Cortex of kidney (tissue), 1 donor: ENCODE results near the gene TET1.
"Not testable (repeated sequence)": the region's sequence is repeated elsewhere in the genome, so short reads cannot be mapped to it uniquely, and the experiment has no call there.

Source experiments
- DNase-seq: peaks from one replicate; lab custom pipeline; 2025; lab: John Stamatoyannopoulos, UW

The TET1 gene

DNA sequence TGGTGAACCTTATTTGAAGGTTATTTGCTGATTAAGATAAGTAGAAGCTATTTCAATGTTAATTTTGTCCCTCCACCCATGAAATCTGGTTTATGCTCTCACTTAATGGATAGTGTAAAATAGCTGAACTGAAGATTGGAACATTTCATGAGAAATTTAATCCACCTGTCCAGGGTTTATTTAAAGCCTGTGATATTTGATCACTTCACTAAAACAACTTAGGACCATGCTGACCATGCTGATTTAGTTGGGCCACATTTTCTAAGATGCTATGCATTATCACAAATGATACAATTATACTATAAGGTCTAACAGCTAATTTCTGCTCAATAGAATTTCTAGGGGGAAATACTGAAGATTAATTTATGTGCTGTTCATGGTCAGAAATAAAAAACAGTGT lies 53.8 kb downstream of the TET1 start:
- not testable (repeated sequence) for DNase-seq

DNA sequence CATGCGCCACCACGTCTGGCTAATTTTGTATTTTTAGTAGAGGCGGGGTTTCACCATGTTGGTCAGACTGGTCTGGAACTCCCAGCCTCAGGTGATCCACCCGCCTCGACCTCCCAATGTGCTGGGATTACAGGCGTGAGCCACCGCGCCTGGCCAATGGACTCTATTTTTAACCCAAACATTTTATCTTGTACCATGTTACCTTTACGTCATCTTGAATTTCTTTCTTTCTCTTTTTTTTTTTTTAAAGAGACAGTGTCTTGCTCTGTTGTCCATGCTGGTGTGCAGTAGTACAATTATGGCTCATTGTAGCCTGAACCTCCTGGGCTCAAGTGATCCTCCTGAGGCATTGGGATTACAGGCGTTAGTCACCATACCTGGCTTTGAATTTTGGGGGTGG lies 57.6 kb downstream of the TET1 start:
- DNase-seq, result not testable (repeated sequence)

DNA sequence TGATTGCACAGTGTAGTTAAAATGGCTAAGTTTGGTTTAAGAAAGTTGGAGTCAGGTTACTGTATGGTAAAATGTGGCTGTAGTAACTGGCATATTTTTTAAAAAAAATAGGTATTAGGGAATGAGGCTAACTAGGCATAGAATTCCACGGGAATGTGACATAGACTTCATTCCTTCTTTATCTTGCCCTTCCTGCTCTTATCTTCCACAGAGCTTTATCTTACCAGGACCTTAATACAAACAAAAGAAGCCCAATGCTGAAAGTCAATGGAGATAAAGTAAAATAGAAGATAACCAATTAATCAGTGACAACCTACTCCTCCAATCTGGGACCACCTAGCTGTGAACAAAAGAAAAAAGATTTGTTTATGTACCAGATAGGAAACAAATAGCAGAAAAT lies 58.1 kb downstream of the TET1 start:
- DNase-seq, result no peak

DNA sequence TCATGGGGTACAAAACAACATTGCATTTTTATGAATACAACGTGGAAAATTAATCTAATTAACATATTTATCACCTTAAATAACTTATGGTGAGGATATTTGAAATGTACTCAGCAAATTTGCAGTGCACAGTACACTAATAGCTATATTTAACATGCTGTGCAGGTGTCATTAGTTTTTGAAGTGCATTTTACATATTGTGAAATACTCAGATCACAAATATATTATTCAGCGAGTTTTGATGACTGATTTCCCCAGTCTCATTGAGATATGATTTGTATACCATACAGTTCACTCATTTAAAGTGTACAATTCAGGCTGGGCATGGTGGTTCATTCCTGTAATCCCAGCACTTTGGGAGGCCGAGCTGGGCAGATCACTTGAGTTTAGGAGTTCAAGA lies 59.5 kb downstream of the TET1 start:
- DNase-seq, result no peak

DNA sequence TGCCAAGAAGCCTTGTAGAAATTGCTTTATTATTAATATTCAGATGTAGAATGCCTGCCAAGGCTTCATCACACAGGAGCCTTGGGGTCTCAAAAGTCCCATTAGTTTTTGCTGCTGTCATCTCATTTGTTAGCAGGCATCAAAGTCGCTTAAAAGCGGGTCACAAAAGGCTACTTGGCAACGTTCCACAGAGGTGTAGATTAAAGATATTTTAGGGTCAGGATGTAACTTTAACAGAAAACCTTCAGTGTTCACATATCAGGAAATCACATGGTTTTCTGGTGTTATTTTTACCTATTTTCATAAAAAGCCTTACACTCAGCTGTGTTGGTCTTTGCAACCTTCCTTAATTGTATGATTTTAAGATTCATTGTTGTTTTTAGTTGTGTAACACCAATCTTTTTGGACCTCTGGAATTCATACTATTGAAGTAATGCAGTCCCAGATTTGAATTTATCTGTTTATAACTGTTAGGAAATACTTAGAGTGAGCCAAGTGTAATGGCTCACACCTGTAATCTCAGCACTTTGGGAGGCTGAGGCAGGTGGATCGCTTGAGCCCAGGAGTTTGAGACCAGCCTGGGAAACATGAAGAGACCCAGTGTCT lies 65.3 kb downstream of the TET1 start:
- no peak for DNase-seq

DNA sequence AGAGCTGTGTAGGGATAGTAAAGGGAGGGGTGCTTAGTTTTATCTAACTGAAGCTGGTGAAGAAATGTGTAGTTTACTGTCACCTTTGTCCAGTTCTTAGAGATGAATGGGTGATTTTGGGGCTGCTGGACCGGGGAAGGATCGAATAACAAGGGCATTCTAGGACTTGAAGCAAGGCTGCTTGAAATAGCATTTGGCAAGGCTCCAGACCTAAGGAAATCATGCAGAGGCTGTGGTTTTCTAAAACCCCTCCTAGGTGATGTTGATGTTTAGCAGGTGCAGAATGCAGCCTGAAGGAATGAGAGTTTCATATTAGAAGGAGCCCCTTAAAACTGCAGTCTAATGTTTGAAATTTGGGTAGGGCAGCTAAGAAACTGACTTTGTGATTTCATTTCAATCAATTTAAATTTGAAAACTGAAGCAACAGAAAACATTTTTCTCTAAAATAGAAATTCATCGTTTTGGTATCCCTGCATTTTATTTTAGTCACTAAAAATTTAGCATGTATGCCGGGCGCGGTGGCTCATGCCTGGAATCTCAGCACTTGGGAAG lies 68.5 kb downstream of the TET1 start:
- no peak for DNase-seq

DNA sequence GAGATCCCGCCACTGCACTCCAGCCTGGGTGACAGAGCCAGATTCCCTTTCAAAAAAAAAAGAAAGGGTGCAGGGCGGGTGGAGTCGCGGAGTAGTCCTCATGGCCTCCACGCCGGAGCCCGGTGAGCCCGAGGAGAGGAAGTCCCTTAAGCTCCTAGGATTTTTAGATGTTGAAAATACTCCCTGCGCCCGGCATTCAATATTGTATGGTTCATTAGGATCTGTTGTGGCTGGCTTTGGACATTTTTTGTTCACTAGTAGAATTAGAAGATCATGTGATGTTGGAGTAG lies 72.1 kb downstream of the TET1 start:
- DNase-seq, result not testable (repeated sequence)

DNA sequence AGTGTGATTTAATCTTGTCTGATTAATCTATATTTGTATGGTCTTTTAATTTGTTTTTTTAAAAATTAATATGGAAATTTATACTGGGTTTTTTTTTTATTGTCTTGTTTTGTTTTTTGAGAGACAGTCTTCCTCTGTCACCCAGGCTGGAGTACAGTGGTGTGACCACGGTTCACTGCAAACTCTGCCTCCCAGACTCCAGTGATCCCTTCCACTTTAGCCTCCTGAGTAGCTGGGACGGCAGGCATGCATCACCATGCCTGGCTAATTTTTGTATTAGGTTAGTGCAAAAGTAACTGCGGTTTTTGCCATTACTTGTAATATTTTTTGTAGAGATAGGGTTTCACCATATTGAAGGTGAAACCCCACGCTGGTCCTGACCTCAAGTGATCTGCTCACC lies 73.1 kb downstream of the TET1 start:
- no peak for DNase-seq

DNA sequence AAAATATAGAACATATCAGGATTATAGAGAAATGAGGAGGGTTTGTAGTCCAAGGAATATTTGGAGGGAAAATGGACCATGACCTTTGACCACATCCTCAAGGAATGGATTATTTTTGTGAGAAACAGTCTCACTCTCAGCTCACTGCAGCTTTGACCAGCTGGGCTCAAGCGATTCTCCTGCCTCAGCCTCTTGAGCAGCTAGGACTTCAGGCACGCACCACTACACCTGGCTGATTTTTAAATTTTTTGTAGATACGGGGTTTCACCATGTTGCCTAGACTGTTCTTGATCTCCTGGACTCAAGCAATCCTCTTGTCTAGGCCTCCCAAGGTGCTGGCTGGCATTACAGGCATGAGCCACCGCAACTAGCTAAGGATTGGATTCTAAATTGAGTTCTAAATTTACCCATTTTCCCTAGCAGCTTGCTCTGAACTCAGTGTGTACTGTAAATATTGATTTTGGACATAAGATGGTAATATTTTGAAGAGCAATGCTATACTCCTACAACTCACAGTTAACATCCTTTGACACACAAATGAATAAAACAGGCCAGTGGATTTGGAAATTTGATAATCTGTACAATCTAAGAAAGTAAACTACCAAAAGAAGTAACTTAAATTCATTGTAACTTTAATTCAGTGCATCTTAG lies 73.8 kb downstream of the TET1 start:
- DNase-seq, result no peak

DNA sequence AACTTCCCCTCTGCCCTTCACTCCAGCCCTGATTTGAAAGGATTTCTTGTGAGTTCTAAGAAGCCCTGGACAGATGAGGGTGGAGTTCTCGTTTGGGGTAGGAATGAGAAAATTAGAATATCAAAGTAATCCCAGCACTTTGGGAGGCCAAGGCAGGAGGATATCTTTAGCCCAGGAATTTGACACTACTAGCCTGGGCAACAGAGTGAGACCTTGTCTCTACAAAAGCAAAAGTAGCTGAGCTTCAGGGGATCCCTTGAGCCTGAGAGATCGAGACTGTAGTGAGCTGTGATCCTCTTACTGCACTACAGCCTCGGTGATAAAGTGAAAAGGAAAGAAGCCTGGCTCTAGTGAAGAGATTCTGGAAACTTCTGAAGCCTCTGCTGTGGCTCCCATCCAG lies 76.2 kb downstream of the TET1 start:
- DNase-seq, result no peak

DNA sequence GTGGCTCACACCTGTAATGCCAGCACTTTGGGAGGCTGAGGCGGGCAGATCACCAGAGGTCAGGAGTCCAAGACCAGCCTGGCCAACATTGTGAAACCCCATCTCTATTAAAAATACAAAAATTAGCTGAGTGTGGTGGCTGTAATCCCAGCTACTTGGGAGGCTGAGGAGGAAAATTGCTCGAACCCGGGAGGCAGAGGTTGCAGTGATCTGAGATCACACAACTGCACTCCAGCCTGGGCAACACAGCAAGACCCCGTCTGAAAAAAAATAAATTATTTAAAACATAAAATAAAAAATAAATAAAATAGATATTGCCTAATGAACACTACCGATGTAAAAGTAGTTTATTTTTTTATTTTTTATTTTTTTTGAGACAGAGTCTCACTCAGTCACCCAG lies 83.4 kb downstream of the TET1 start:
- DNase-seq, result not testable (repeated sequence)

DNA sequence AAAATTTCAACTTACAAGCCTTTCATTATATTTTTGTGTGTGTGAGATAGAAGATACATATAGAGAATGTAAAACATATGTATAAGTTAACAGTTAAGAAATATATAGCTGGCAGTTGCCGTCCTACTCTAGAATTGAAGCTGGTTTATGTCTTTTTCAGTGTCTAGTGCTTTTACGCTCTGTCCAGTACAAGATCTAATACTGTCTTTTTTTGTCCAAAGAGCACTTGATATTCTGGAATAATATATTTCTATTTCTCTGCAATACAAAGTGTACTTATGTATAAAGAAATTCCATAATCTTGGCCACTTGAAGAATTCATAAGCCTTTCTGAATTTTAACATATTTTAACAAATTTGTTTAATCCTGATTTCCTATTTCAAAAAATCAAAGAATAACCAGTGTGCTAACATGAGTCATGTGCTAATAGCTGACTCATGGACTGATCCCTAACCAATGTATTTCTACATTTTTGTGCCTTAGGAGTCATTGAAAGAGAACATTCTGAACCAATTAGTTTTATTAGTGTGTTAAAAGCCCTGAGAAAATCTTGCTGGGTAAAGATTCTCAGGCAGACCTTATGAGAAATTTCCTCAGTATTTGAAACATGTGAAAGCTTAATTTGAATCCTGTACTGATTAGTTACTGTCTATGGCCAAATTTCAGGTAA lies 87.7 kb downstream of the TET1 start:
- DNase-seq, result no peak

DNA sequence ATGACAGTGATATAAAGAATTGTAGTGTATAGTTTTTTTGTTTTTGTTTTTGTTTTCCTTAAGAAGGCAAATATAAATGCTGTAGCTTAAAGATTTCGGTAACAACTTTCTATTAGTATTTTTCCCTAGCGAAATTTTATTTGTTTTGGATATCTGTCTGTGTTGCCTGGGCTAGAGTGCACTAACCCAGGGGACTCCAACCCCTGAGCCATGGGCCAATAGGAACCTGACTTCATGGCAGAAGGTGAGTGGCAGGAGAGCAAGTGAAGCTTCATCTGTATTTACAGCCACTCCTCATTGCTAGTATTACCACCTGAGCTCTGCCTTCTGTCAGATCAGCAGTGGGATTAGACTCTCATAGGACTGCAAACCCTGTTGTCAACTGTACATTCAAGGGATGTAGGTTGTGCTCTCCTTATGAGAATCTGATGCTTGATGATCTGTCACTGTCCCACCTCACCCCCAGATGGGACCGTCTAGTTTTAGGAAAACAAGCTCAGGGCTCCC lies 95.5 kb downstream of the TET1 start:
- DNase-seq, result no peak

DNA sequence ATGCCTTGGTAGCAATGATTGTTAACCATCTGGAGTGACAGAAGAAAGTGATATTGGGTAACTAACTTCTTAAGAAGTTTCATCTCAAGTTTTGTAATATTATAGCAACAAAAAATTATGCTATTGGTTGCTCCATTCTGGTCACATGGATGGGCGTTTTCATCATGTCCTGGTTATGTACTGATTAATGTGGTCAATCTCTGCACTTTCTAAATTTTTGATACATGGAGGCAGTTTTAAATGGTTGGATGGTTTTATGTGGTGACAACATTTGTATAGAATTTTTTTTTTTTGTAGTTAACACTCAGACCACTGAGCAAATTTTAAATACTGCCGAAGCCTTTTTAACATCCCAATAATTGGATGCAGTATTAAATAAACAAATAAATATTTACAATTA lies 105.7 kb downstream of the TET1 start:
- no peak for DNase-seq

DNA sequence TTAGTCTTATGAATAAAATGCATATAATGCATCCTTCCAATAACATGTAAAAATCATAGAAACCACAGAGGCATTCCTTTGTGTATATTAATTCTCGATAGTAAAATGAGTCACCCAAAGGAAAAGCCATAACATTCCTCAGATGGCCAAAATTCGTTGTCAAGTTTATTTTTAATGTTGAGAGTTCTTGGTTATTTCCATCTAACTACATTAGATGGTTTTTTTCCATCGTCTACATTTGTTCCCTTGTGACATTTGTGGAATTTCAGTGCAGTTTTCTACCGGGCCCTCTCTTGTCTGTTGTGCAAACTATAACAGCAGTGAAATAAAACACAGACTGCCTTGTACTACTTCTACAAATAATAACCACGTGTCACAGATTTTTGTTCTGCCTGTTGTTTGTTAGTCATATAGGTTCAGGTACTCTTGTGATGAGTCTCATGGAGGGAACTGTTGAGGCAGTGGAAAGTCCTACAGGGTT lies 106.2 kb downstream of the TET1 start:
- no peak for DNase-seq

DNA sequence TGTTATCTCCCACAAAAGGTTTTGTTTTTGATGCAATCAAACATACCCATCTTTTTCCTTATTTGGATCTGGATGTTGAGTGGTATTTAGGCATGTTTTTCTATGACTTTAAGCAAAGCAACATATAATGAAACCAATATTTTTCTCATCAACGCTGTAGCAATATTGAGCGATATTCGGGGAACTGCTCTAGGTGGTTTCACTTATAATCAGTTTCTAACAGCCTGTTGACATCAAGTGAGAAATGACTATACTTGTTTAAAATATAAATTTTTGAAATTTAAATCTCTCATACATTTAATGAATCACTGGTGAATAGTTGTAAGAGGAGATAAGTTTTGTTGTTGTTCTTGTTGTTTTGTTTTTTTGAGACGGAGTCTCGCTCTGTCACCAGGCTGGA lies 108.1 kb downstream of the TET1 start:
- DNase-seq, result no peak

DNA sequence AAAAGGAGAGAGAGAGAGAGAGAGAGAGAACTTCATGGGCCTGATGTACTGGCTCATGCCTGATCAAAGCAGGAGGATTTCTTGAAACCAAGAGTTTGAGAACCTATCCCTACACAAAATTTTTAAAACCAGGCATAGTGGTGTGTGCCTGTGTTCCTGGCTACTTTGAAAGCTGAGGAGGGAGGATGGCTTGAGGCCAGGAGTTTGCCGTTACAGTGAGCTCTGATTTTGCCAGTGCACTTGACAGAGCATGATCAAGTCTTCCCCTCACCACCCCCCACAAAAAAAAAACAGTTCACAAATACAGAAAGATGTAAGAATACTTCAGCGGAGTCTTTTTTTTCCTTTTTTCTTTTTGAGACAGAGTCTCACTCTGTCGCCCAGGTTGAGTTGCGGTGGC lies 108.8 kb downstream of the TET1 start:
- no peak for DNase-seq

DNA sequence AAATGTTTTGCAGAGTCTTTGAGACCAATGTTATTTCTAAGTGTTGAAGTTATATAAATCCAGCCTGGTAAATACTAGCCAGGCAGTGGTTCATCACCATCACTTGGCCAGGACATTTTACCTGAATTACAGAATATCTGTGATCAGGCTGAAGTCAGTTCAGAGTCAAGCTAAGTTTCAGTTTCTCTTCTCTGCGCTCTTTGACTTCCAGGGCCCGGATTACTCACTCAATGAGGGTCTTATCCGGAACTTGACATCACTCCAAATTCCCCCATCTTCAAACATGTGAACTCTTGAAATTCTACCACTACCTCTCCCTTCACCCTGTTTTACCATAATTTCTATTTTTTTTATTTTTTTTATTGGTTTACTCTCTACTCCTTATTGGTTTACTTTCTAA lies 124.3 kb downstream of the TET1 start:
- no peak for DNase-seq

DNA sequence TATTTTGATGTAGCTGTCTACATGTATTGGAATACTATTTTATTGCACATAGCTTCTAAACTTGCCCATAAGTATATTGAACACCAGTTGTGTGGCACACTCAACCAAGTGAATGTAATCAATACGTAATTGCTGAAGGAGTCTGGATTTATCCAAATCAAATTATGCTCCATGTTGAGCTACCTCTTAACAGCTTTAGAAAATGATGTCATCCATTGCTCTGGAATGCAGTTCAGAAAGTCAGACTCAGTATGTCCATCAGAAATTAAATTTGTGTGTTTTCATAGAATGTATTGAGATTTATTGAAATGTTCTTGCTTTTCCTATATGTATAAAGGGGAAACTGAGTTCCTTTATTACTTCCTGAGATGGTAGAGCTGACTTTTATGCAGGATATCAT lies 135.9 kb downstream of the TET1 start:
- no peak for DNase-seq

DNA sequence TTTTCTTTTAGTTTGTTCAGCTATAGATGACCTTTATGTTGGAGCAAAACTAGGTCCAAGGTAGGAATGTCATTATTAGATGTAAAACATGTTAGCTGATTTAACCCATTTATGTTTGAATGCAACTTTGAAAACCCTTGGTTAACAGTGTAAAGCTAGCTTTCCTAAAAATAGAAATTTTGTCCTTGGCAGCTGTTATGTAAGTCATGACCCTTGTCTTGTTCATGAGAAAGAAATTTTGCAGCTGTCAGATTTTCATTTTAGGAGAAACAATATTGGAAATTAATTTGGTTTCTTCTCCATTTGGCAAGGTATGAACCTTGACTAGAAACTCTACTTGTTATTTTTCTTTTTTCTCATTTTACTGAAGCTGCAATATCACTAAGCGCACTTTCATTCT lies 137.0 kb downstream of the TET1 start:
- DNase-seq, result no peak

DNA sequence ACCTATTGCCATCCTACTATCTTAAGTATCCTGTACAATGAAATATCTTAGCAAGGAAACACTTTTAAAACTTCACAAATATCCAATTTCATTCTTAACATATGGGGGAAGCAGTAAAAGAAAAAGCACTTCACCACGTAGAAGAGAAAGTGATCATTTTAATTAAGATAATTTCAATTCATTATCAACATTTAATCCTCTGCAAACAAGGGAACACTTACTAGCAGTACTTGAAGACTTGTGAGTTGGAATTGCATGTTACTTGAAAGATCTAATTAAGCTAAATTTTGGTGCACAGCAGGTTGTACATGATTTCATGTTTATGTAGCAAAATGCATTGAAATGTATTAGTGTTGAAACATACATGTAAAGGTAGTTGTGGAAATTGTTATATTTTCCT lies 140.1 kb downstream of the TET1 start:
- no peak for DNase-seq

DNA sequence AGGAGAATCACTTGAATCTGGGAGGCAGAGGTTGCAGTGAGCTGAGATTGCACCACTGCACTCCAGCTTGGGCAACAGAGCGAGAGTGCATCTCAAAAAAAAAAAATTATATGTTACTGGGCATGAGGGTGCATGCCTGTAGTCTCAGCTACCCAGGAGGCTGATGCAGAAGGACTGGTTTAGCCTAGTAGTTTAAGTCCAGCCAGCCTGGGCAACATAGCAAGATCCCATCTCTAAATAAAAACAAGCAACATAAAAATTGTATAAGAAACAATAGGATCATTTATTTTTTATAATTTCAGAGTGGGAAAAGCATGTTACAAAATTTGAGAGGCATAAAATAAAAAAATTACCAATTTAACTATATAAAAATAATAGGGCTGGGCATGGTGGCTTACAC lies 145.4 kb downstream of the TET1 start:
- no peak for DNase-seq

DNA sequence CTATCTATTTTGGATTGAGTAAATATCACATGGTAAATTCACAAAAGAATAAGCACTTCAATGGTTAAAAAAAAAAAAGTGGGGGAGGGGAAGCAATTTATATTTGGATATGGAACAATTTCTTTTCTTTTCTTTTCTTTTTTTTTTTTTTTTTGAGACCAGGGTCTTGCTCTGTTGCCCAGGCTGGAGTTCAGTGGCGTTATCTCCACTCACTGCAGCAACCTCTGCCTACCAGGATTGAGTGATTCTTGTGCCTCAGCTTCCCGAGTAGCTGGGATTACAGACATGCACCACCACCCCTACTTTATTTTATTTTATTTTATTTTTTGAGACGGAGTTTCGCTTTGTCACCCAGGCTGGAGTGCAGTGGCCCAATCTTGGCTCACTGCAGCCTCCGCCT lies 148.8 kb downstream of the TET1 start:
- not testable (repeated sequence) for DNase-seq
